ENCODE measurements around the gene TBC1D1. TPM values are rescaled to one million over a fixed set of nuclear protein-coding genes. Genes with fewer than 3 reads are reported as not detected.

The TBC1D1 gene
- total RNA-seq, 1 donor from 2014 or later = 133 TPM

DNA sequence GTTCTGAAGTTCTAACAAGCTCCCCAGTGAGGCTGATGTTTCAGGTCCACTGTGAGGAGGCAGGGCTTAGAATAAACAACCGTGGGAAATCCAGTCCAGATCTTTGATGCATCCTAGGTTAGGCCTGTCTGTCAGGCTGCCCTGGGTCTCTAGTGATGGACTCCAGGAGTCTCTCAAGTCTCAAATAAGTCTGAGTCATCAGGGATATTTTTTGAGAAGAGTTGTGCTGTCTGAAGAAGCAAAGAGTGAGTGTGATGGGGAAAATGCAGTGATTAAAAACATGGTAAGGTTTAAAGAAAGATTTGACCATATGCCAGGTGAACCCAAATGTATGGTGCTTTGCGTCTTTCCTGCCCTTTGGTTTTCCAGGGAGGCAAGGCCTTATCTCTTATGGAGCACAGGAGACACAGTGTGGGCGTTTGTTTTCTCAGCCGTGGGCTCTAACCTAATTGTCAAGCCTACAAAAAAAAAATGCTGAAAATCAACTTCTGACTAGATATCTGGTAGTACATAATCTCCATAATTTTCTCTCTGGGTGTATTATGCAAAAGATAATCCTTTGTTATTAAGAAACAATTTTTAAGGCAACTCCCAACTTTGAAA lies 170.0 kb downstream of the TBC1D1 start:
- DNase-seq (ENCODE audit: low read depth) = no peak
- H3K27me3 ChIP-seq (ENCODE audit: control insufficient read depth, insufficient read depth, low read length) = no peaks in the 10 kb centered on the region
- H3K36me3 ChIP-seq (ENCODE audit: control insufficient read depth, insufficient read depth, low read length) = peaks cover 2% of the 10 kb centered on the region
- no peak overlapping the region for H3K4me3 ChIP-seq (ENCODE audit: low read depth, low read length)
- no peak for TF ChIP-seq CTCF (IDR thresholded peaks at IDR 0.05; ENCODE audit: insufficient read depth, low read length, poor library complexity, severe bottlenecking)

DNA sequence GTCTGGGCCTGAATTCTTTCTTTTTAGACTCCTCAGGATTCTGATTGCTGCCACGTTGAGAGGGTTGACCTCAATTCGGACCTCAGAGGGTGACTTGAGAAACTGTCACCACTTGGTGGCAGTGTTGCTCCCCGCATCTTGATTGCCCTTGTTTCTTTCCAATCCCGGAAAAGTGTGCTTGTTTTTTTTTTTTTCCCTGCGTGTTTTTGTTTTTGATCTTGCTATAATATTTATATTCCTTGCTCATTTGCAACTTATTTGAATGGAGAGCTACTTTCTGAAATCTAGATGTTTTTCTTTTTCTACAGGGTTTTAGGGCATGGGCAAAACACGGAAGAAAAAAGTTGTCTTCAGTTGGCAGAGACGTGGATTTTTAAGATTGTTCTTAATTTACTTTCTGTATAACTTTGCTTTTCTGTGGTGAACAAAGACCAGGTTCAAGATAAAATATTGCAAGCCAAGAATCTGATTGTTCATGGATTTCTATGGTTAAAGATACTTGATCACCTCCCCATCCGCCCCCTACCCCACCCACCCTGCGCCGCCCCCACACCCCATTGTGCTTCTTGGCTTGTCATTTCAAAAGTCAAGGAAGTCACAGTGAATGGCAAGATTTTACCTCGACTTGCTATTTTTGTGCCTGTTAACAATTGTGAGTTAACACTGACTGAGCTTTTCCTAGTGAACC lies 171.3 kb downstream of the TBC1D1 start:
- H3K36me3 ChIP-seq (ENCODE audit: control insufficient read depth, insufficient read depth, low read length) = peaks cover 2% of the 10 kb centered on the region
- no peak overlapping the region for H3K4me3 ChIP-seq (ENCODE audit: low read depth, low read length)
- peak; percentile 76 for TF ChIP-seq CTCF (IDR thresholded peaks at IDR 0.05; ENCODE audit: insufficient read depth, low read length, poor library complexity, severe bottlenecking)
- no peak for DNase-seq (ENCODE audit: low read depth)
- no peaks in the 10 kb centered on the region for H3K27me3 ChIP-seq (ENCODE audit: control insufficient read depth, insufficient read depth, low read length)

GRCh38 chr4:38062776-38063097 lies 171.9 kb downstream of the TBC1D1 start:
- Histone ChIP-seq H3K4me3 (ENCODE audit: low read depth, low read length) (no peak overlapping the region), H3K36me3 (ENCODE audit: control insufficient read depth, insufficient read depth, low read length) (peaks cover 2% of the 10 kb centered on the region), H3K27me3 (ENCODE audit: control insufficient read depth, insufficient read depth, low read length) (no peaks in the 10 kb centered on the region)
- no peak for DNase-seq (ENCODE audit: low read depth)
- TF ChIP-seq CTCF (IDR thresholded peaks at IDR 0.05; ENCODE audit: insufficient read depth, low read length, poor library complexity, severe bottlenecking) = no peak

- no peak overlapping the region for H3K4me3 ChIP-seq (ENCODE audit: low read depth, low read length)
- peaks cover 2% of the 10 kb centered on the region for H3K36me3 ChIP-seq (ENCODE audit: control insufficient read depth, insufficient read depth, low read length)
- H3K27me3 ChIP-seq (ENCODE audit: control insufficient read depth, insufficient read depth, low read length) = no peaks in the 10 kb centered on the region
- DNase-seq (ENCODE audit: low read depth) = no peak
- TF ChIP-seq CTCF (IDR thresholded peaks at IDR 0.05; ENCODE audit: insufficient read depth, low read length, poor library complexity, severe bottlenecking) = no peak
Observed at GRCh38 chr4:38065176-38065575, 174.3 kb downstream of the TBC1D1 start.

DNA sequence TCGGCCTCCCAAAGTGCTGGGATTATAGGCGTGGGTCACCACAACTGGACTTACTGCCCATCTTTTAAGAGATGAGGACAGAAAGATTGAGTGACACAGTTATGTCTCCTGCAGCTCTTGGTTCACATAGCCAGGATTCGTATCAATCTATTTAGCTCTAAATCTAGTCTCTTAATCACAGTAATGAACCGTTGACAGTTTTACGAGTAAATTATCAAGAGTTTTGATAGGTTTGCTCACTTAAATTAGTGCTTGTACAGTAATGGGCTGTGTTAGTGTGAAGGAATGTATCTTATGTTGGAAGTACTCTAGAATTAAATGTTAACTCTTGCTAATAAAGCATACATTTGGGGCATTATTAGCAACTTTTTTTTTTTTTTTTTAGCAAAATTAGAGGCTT lies 175.0 kb downstream of the TBC1D1 start:
- no peak for TF ChIP-seq CTCF (IDR thresholded peaks at IDR 0.05; ENCODE audit: insufficient read depth, low read length, poor library complexity, severe bottlenecking)
- Histone ChIP-seq H3K27me3 (ENCODE audit: control insufficient read depth, insufficient read depth, low read length) (no peaks in the 10 kb centered on the region), H3K36me3 (ENCODE audit: control insufficient read depth, insufficient read depth, low read length) (peaks cover 2% of the 10 kb centered on the region), H3K4me3 (ENCODE audit: low read depth, low read length) (no peak overlapping the region)
- no peak for DNase-seq (ENCODE audit: low read depth)

DNA sequence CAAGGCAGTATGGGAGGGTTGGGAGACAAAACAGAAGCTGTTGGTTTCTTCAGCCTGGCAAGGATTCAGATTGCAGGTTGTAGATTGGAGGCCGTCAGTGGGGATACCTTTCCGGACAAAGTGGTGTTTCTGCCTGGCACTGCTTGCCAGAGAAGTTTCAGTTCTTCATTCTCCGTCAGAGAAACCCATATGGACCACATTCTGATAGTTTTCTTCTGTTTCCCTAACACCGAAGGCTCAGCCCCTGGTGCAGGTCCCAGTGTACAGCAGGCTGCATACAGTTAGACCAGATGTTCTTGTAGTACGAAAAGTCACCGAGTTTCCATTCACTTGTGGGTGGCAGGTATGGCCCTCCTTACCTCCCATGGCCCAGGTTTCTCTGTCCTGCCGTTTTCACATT lies 176.6 kb downstream of the TBC1D1 start:
- no peak for TF ChIP-seq CTCF (IDR thresholded peaks at IDR 0.05; ENCODE audit: insufficient read depth, low read length, poor library complexity, severe bottlenecking)
- DNase-seq (ENCODE audit: low read depth) = no peak
- Histone ChIP-seq H3K27me3 (ENCODE audit: control insufficient read depth, insufficient read depth, low read length) (no peaks in the 10 kb centered on the region), H3K36me3 (ENCODE audit: control insufficient read depth, insufficient read depth, low read length) (peaks cover 2% of the 10 kb centered on the region), H3K4me3 (ENCODE audit: low read depth, low read length) (no peak overlapping the region)
